Inferior parietal cortex (tissue), 1 donor: ENCODE measurements around the gene LCLAT1.
"Not testable (repeated sequence)": the region's sequence is repeated elsewhere in the genome, so short reads cannot be mapped to it uniquely, and the experiment has no call there.

ENCODE experiments used
- DNase-seq: peaks from one replicate; pipeline ENCODE4 v3.0.0-alpha.2; 2016; ENCODE audit errors: extremely low spot score

The LCLAT1 gene

DNA sequence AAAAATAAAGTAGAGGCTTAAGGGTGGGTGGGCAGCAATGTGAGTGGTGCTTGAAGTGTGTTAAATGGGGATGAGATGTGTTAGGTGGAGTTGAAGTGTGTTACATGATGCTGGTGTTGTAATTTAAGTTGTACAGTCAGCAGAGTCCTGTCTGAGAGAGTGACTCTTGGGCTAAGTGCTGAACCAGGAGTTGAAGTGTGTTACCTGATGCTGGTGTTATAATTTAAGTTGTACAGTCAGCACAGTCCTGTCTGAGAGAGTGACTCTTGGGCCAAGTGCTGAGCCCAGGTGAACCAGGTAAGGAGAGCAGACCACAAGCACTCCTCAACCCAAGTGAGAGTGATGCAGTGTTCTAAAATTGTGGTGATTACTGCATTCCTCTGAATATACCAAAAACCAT, 40.6 kb downstream of the LCLAT1 start:
- no peak for DNase-seq

DNA sequence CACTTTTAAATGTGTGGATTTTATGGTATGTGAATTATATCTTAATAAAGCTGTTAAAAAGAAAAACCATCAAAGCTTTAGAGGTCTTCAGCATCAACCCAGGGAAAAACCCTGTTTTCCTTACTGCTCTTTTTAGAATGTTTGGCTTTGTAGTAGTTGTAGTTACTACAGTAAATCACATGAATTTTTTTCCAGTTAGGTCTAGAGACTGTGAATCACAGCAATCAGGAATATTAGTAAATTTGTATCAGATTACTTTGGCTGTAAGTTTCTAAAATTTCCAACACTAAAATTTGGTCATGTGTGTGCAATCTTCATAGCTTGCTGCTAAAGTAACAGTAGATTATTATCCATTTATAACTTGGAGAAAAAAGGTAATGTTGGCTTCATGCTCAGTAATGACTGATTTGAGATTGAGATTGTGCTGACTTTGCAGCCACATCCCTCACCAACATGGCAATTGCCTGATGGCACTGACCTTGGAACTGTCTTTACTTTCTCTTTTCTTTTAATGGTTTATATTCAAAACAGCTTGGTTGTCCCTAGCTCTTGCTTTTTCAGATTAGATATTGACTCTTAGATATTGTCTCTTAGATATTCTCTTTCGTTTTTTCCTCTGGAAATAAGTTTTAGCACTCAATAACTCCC, 41.1 kb downstream of the LCLAT1 start:
- no peak for DNase-seq

- no peak for DNase-seq
Measured at GRCh38 chr2:30491225-30491624, 44.2 kb downstream of the LCLAT1 start.

DNA sequence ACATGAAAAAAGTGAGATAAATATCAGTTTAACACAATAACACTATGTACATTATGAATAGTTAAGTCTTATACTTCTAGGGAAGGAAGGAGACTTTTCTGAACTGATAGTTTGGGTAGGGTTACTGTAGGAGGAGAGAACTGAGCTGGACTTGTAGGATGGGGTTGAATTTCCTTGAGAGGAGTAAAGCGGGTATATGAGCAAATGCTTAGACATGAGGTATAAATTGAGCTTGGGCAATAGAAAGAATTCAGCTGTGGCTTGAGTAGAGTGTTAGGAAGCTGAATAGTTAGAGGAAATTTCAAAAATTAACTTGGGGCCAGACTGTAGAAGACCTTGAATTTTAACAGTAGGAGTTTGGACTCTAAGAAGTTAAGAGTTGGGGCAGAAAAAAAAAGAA, 45.1 kb downstream of the LCLAT1 start:
- no peak for DNase-seq

DNA sequence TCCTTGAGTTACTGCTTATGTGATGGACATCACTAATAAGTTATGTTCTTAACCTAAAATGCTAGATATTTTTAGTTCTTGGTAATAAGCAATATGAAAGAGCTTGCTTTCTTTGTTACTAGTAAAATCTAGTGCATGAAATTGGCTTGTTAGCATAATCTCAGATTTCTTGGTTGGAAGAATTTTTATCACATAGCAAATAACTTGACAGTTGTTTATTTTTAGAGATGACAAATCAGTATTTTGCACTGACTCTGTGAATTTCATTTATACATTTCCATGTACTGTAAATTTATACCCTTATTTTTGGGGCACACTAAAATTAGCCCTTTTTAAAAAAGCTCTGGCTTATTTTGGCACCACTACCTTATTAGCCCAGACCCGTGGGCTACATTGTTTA, 45.6 kb downstream of the LCLAT1 start:
- DNase-seq = no peak

DNA sequence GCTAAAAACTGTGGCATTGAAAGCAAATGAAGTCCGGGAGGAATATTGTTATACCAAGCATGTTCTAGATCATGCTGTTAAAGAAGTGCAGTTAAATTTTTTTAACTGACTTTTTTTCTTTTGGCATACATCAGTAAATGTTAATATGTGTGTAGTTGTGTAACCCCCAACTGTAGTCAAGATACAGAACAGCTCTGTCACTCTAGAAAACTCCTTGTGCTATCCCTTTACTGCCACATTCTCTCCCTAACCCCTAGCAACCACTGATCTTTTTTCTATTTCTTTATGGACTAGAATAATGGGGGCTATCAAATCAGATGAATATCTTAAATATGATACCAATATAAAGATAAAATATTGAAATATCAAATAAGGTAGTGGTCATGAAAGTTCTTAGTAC, 46.4 kb downstream of the LCLAT1 start:
- no peak for DNase-seq

GRCh38 chr2:30495896-30496295, 48.9 kb downstream of the LCLAT1 start:
- not testable (repeated sequence) for DNase-seq

GRCh38 chr2:30499681-30500080, 52.6 kb downstream of the LCLAT1 start:
- DNase-seq = no peak

- no peak for DNase-seq
Measured at GRCh38 chr2:30500699-30501098, 53.7 kb downstream of the LCLAT1 start.

DNA sequence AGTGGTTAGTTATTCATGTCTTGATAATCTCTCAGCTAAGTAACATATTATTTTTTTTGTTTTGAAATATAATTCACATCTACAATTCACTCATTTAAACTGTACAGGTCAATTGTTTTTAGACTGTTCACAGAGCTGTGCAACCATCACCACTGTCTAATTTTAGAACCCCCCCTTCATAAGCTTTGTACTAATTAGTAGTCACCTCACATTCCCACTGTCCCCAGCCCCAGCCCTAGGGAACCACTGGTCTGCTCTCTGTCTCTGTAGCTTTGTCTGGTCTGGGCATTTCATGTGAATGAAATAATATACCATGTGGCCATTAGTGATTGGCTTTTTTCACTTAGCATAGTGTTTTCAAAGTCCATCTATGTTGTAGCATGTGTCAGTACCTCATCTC, 55.3 kb downstream of the LCLAT1 start:
- no peak for DNase-seq

DNA sequence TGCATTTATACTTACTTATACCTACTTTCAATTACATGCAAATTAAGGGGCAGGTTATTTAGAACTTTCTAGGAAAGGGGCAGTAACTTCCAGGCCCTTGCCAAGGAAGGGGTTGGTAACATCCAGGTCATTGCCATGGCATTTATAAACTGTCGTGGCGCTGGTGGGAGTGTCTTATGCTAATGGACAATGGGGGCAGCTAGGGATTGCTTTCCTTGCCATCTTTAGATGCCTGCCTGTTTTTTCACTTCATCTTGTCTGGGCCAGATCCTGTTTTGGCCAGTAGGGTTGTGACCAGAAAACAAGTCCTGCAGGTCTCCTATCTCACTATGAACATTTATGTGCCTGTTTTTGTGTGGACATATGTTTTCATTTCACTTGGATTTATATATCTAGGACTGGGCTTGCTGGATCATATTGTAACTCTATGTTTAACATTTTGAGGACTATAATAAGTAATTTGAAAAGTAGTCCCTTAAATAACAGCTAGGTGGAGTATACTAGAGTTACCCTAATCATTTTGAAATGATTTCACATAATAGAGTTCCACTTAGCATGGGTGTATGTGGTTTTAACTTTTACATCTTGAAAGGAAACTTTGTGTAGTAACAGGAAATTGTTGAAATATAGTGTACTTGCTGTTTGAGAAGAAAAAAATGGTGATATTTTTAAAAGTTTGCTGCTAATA, 56.1 kb downstream of the LCLAT1 start:
- no peak for DNase-seq

GRCh38 chr2:30503695-30504052, 56.6 kb downstream of the LCLAT1 start:
- DNase-seq = no peak

DNA sequence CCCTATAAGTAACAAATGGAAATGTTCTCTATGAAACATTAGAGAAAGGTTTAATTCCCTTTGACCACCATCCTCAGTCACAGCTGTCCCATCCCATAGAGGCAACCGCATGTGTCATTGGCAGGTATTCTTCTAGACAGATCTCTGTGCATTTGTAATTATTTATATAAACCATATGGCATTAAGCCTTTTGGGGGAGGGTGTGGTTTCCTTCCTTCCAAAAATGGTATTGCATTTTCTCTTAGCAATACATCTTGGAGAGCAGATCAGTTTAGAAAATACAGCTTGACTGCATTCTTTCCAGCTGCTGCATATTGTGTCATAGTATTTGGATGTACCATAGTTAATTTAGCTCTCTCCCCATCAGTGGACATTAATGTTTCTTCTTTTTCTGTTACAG, 57.7 kb downstream of the LCLAT1 start:
- no peak for DNase-seq

GRCh38 chr2:30505500-30506180, 58.6 kb downstream of the LCLAT1 start:
- DNase-seq = no peak

DNA sequence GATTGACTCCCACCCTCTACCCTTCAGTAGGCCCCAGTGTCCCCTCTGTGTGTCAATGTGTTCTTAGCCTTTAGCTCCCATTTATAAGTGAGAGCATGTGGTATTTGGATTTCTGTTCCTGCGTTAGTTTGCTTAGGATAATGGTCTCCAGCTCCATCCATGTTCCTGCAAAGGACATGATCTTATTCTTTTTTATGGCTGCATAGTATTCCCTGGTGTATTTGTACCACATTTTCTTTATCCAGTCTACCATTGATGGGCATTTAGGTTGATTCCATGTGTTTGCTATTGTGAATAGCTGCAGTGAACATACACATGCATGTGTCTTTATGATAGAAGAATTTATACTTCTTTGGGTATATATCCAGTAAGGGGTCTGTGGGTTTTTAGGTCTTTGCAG, 60.4 kb downstream of the LCLAT1 start:
- DNase-seq = not testable (repeated sequence)

GRCh38 chr2:30509716-30510115, 62.7 kb downstream of the LCLAT1 start:
- DNase-seq = no peak

DNA sequence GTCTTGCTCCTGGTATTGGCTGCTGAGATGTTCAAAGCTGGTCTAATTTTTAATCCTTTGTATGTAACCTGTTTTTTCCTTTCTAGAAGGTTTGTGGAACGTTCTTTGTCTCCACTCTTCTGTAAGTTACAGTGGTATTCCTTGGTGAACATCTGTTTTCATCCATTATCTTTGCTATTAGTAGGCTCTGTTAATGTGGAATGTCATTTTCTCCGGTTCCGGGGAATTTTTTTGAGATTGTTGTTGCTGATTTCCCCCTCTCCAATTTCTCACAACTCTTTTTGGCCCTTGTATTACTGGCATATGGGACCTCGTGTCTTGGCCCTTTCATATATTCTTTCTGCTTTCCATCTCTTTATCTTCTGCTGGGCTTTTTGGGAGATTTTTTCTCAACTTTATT, 63.4 kb downstream of the LCLAT1 start:
- DNase-seq = no peak

GRCh38 chr2:30511122-30512083, 64.4 kb downstream of the LCLAT1 start:
- no peak for DNase-seq

- DNase-seq = no peak
Measured at GRCh38 chr2:30512243-30512886, 65.3 kb downstream of the LCLAT1 start.

GRCh38 chr2:30513649-30514048, 66.6 kb downstream of the LCLAT1 start:
- not testable (repeated sequence) for DNase-seq

DNA sequence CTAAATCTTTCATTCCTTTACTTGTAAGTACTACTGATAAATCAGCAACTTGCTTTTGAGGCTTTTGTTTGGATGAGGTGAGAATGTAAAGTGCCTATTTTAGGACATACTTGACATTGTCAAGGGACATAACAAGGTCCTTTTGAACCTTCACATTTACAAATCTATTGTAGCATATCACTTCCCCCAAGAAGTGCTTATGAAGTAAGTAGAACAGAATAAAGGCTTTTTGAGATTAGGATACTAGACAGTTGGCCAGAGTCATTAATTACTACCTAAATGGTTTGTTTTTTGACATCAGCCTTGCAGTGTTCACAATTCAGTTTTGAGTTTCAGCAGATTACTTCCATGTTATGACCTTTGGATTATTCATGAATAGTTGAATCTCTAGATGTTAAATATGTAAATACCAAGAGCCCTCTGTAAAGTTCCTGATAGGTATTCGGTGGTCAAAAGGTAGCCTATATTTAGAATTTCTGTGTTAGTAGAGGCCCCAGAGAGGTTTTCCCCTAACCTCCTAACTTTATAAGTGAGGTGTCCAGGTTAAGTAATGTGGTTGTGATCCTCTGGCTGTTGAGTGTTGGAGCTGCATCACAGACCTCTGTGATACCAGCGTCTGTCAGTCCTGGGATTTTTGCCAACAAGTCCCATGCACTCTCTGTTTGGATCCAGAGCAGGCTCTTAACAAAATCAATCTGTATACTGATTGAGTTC, 67.2 kb downstream of the LCLAT1 start:
- DNase-seq = no peak
